NAMALWA (cell line): Measurements from ENCODE around the gene CERS4.
"Not testable (repeated sequence)": the region's sequence is repeated elsewhere in the genome, so short reads cannot be mapped to it uniquely, and the experiment has no call there.

Experiments
- DNase-seq: peaks from one replicate; pipeline ENCODE4 v3.0.0-alpha.2; 2015; ENCODE audit warnings: low spot score

CERS4 gene

DNA sequence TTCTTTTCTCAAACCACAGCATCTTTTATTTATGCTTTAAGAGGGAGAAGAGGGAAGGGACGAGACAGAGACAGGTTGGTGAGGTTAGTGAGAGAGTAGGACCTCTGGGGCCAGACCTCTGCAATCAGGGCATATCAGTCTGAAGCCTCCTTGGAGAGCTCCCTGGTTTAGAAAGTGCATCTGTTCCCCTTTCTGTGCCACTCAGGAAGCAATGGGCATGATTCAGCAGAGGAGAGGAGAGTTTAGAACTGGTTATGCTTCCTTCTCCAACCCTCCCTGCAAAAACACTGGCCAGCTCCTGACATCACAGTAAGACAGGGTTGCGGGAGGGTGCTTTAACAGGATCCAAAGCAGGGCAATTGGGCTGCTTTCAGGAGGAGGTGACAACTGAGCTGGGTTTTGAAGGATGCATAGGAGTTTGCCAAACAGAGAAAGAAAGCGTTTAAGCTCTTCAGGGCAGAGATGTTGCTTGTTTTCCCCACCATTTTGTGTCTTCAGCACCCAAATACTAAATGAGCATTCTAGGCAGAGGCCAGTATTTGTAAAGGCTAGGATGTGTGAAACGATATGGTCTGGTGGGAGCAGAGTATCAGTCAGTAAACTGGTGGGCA, 33.1 kb downstream of the CERS4 start:
- no peak for DNase-seq

DNA sequence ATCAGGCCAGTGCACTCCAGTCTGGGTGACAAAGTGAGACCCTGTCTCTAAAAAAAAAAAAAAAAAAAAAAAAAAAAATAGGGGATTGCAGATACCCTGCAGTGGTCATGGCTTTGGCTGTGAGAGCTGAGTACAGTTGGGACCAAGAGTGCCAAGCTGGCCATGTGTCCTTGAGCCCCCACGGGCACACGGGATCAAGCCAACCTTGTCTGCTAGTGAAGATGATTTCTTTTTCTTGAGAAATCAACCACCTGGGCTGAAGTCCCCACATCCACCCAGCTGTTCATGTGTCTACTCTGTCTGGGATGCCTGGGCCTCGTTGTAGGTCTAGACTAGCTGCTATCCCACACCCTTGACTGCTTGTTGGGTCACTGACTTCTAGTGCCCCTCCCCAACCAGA, 34.0 kb downstream of the CERS4 start:
- DNase-seq: no peak

DNA sequence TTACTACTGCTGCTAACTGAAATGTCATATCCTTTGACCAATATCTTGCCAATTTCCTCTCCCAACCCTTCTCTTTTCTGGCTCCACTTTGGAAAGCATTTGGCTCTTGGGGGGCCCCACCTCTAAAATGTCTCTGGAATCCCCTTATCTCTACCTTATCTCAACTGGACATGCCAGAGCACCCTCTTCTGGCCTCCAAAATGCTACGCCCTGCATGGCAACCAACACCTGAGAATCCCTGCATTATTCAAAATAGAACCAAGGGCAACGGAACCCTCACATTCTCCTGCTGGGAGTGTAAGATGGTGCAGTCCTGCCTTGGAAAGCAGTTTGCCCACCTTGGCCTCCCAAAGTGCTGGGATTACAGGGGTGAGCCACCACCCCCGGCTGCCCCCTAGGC, 35.3 kb downstream of the CERS4 start:
- no peak for DNase-seq

GRCh38 chr19:8245869-8246835, 37.0 kb downstream of the CERS4 start:
- DNase-seq: no peak

DNA sequence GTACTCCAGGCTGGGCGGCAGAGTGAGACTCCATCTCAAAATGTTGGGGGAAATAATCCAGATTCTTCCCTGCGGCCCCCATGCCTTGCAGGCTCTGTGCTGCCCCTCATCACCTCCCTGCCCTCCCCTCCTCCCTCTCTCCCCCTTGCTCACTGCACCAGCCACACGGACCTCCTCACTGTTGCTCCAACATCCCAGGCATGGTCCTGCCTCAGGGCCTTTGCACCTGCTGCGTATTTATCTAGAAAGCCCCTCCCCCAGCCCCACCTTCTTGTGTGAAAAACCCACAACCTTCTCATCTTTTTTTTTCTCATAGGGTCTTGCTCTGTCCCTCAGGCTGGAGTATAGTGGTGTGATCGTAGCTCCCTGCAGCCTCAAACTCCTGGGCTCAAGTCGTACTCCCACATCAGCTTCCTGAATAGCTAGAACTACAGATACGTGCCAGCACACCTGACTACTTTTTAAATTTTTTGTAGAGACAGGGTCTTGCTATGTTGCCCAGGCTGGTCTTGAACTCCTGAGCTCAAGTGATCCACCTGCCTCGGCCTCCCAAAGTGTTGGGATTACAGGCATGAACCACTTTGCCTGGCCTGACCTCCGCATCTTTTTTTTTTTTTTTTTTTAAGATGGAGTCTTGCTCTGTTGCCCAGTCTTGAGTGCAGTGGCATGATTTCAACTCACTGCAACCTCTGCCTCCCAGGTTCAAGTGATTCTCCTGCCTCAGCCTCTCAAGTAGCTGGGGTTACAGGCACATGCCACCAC, 38.1 kb downstream of the CERS4 start:
- DNase-seq: not testable (repeated sequence)

DNA sequence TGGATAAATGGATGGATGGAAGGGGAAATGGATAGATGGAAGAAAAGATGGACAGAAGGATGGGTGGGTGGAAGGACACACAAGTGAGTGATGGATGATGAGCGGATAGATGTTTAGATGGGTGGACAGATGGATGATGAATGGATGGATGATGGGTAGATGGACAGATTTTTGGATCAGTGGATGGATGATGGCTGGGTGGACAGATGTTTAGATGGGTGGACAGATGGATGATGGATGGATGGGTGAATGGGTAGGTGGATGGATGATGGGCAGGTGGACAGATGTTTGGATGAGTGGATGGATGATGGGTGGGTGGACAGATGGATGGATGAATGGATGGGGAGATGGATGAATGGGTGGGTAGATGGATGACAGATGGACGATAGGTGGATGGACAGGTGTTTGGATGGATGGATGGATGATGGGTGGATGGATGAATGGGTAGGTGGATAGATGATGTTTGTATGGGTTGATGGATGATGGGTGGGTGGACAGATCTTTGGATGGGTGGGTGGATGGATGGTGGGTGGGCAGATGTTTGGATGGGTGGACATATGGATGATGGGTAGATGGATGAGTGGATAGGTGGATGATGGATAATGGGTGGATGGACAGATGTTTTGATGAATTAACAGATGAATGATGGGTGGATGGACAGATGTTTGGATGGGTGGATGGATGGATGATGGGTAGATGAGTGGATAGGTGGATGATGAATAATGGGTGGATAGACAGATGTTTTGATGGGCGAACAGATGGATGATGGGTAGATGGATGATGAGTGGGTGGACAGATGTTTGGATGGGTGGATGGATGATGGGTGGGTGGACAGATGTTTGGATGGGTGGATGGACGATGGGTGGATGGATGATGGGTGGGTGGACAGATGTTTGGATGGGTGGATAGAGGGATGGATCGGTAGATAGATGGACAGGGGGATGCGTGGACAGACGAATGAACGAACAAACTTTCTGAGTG, 39.5 kb downstream of the CERS4 start:
- DNase-seq: no peak

DNA sequence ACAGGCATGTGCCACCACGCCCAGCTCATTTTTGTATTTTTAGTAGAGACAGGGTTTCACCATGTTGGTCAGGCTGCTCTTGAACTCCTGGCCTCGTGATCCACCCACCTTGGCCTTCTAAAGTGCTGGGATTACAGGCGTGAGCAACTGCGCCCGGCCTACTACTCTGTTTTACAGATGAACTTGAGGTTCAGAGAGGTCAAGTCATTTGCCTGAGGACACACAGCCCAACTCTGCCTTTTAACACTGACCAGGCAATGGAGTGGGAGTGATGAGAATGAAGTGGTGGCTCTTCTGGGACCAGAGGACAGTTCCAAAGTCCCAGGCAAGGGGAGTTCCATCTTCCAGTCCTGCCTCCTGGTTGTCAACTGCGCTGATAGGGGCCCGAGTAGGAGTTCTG, 41.4 kb downstream of the CERS4 start:
- DNase-seq: no peak

- DNase-seq: no peak
These were observed 41.9 kb downstream of the CERS4 start for GRCh38 chr19:8251025-8251472.

DNA sequence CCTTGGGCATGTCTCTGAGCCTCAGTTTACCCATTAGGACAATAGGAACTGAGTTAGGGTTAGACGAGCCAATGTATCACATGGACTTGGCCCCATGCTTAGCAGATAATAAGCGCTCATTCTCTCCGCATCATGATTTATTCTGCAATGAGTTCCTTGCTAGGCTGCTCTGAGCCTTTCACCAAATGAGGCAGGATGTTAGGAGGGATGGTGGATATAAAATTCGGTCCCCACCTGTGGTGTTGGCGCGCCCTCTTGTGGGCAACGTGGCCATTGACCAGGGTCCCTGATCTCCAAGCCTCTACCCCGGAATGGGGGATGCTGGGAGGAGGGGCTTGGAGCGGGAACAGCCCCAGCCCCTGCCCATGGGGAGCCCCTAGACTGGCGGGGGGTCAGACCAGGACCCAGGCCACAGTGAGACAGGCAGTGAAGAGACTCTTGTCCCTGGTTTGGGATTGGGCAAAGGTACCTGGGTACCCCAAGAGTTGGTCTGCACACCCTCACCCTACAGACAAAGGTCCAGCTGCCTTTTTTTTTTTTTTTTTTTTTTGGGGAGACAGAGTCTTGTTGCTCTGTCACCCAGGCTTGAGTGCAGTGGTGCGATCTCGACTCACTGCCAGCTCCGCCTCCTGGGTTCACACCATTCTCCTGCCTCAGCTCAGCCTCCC, 43.9 kb downstream of the CERS4 start:
- DNase-seq: peak; percentile 91

DNA sequence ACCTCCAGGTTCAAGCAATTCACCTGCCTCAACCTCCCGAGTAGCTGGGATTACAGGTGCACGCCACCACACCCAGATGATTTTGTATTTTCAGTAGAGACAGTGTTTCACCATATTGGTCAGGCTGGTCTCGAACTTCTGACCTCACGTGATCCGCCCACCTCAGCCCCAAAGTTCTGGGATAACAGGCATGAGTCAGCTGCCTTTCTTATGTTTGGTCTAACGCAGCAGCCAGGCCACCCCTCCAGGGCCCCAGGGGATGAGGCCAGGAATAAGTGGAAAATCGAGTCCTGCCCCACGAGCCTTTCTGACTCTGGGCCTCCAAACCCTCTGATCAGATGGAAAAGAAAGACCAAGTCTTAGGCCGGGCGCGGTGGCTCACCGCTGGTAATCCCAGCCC, 44.5 kb downstream of the CERS4 start:
- DNase-seq: no peak

DNA sequence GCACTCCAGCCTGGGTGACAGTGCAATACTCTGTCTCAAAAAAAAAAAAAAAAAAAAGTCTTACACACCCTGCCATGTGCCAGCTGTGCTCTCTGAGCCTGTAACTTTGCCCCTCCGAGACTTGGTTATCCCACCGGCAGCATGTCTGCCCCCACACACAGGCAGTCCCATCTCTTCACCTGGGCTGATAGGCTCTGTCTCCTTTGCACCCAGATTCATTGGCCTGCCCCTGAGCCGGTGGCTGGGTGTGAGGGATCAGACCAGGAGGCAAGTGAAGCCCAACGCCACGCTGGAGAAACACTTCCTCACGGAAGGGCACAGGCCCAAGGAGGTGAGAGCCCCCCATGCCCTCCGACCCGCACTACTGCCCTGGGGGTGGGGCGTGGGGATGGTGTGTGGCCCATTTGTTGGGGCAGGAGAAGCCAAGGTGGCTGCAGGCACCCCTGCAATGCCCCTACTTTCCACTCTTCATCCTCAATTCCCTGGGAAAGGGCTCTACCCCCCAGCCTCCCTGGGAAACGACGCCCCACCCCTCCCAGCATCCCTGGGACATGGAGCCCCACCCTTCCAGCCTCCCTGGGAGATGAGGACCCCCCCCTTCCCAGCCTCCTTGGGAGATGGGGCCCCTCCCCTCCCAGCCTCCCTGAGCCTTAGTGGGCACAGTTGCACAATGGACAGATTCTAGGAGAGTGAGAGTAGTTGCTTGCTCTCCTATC, 45.3 kb downstream of the CERS4 start:
- DNase-seq: no peak

GRCh38 chr19:8255426-8256125, 46.4 kb downstream of the CERS4 start:
- DNase-seq: no peak

- DNase-seq: no peak
These were observed 47.3 kb downstream of the CERS4 start for GRCh38 chr19:8256276-8257051.

DNA sequence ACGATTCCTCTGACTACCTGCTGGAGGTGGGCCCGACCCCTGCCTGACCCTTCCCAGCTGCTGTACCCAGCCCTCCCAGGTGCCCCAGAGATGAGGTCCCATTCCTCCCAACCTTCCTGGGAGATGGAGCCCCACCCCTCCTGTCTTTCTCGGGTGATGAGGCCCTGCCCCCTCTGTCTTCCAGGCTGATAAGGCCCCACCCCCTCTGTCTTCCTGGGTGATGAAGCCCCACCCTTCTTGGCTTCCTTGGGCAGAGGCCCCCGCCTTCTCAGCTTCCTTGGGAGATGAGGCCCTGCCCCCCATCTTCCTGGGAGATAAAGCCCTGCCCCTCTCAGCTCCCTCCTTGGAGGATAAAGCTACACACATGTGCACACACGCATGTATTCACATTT, 47.9 kb downstream of the CERS4 start:
- DNase-seq: no peak

DNA sequence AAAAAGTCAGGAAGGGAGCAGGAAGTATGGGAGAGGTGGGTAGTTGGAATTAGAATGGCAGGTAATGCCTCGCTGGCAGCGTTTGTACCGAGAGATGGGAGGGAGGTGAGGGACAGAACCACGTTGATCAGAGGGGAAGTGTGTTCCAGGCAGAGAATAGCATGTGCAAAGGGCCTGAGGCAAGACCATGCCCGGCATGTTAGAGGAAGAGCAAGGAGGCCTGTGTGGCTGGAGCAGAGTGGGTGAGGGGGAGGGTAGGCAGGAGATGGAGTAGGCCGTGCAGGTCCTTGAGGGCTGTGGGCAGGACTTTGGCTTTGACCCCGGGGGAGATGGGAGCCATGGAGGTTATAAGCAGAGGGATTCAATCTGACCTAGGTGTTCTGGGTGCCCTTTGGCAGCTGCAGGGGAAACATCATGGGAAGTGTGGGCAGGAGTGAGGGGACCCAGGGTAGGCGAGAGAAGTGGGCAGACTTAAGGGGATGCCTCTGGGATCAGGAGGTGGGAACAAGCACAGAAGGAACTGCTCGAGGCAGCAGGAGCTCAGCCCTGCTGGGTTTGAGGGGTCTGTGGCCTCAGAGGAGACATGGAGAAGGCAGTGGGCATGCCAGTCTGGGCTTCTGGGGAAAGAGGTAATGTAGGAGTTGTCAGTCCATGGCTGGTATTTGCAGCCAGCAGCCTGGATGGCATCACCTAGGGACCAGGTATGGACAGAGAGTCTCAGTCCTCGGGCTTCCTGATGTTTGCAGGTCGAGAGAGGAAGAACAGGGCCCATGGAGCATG, 50.2 kb downstream of the CERS4 start:
- DNase-seq: no peak

- no peak for DNase-seq
These were observed 50.7 kb downstream of the CERS4 start for GRCh38 chr19:8259922-8260247.

DNA sequence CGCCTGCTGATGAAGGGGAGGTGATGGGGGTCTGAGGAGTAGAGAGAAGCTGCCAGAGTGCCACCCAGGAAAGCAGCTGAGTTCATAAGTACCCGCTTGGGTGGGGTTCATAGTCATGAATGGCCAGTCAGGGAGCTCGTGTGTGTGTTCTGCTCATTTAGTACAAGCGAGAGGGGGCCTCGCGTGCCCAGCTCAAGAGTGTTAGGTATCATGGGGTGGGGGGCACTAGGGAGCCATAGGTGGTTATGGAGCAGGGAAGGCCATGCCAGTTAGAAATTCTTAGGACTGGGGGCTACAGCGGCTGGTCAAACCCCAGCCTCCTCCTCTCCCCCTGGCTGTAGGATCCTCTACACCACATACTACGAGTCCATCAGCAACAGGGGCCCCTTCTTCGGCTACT, 52.2 kb downstream of the CERS4 start:
- DNase-seq: no peak

- DNase-seq: no peak
These were observed 52.7 kb downstream of the CERS4 start for GRCh38 chr19:8261881-8262280.
